OCI-M1 (cell line): Measurements from ENCODE around the gene MLLT11.
"Not testable (repeated sequence)": the region's sequence is repeated elsewhere in the genome, so short reads cannot be mapped to it uniquely, and the experiment has no call there.

Source experiments
- DNase-seq: peaks from one replicate; lab custom pipeline; 2025; lab: John Stamatoyannopoulos, UW

The MLLT11 gene

GRCh38 chr1:151056149-151056548 is 4.0 kb upstream of the MLLT11 start:
- peak; percentile 35 for DNase-seq

GRCh38 chr1:151058692-151059091 is 1.5 kb upstream of the MLLT11 start:
- peak; percentile 65 for DNase-seq

- DNase-seq, result peak; percentile 96
Measured at GRCh38 chr1:151059109-151060006, 839 bp upstream of the MLLT11 start, which contains the start of gene CDC42SE1. Gene CDC42SE1, minus strand, starts transcription at chr1:151059622. Its CDS starts 3,892 bp downstream, at chr1:151055730.

- peak; percentile 73 for DNase-seq
Measured at GRCh38 chr1:151060657-151061421, 642 bp downstream of the MLLT11 start.

GRCh38 chr1:151061704-151062103 is 1.5 kb downstream of the MLLT11 start:
- no peak for DNase-seq

GRCh38 chr1:151062741-151063371 is 2.7 kb downstream of the MLLT11 start:
- DNase-seq, result peak; percentile 75

GRCh38 chr1:151065089-151065645 is 5.0 kb downstream of the MLLT11 start:
- no peak for DNase-seq

- no peak for DNase-seq
Measured at GRCh38 chr1:151067185-151067584, 7.0 kb downstream of the MLLT11 start.

GRCh38 chr1:151069103-151069486 is 8.9 kb downstream of the MLLT11 start:
- no peak for DNase-seq

- peak; percentile 96 for DNase-seq
Measured at GRCh38 chr1:151070474-151071276, 10.5 kb downstream of the MLLT11 start, which contains the start of gene GABPB2. Gene GABPB2, plus strand, starts transcription at chr1:151070761. Its CDS starts 17,429 bp downstream, at chr1:151088190.

GRCh38 chr1:151072224-151072623 is 12.0 kb downstream of the MLLT11 start:
- no peak for DNase-seq

- no peak for DNase-seq
Measured at GRCh38 chr1:151085953-151086559, 25.9 kb downstream of the MLLT11 start.

- DNase-seq, result not testable (repeated sequence)
Measured at GRCh38 chr1:151097426-151097825, 37.2 kb downstream of the MLLT11 start.

- no peak for DNase-seq
Measured at GRCh38 chr1:151098126-151098525, 37.9 kb downstream of the MLLT11 start.

GRCh38 chr1:151104630-151105029 is 44.4 kb downstream of the MLLT11 start:
- DNase-seq, result no peak

GRCh38 chr1:151106894-151107293 is 46.7 kb downstream of the MLLT11 start:
- no peak for DNase-seq

- no peak for DNase-seq
Measured at GRCh38 chr1:151108331-151108730, 48.1 kb downstream of the MLLT11 start.

GRCh38 chr1:151113877-151114276 is 53.7 kb downstream of the MLLT11 start:
- no peak for DNase-seq
